Activated CD4-positive, alpha-beta T cell treated with anti-CD3 and anti-CD28 coated beads for 1 hour (primary cell): ENCODE measurements around the gene RABGEF1.
A peak's percentile ranks its signal among the peaks of the same experiment; 100 is the strongest.
"Not testable (repeated sequence)": the region's sequence is repeated elsewhere in the genome, so short reads cannot be mapped to it uniquely, and the experiment has no call there.

ENCODE experiments used
- DNase-seq: peaks from one replicate; pipeline ENCODE4 v3.0.0-alpha.2; 2020

The RABGEF1 gene

GRCh38 chr7:66735850-66736249, 4.7 kb upstream of the RABGEF1 start:
- DNase-seq = no peak

GRCh38 chr7:66736892-66737291, 3.6 kb upstream of the RABGEF1 start:
- no peak for DNase-seq

GRCh38 chr7:66737667-66738066, 2.9 kb upstream of the RABGEF1 start:
- DNase-seq = no peak

GRCh38 chr7:66739477-66739876, 1.1 kb upstream of the RABGEF1 start:
- DNase-seq = no peak

GRCh38 chr7:66739953-66740301, 606 bp upstream of the RABGEF1 start:
- DNase-seq = no peak

GRCh38 chr7:66740980-66741709, 612 bp downstream of the RABGEF1 start:
- DNase-seq = peak; percentile 17

GRCh38 chr7:66741710-66742049, 1.1 kb downstream of the RABGEF1 start:
- no peak for DNase-seq

- not testable (repeated sequence) for DNase-seq
Measured at GRCh38 chr7:66742298-66742697, 1.8 kb downstream of the RABGEF1 start.

GRCh38 chr7:66743920-66744319, 3.4 kb downstream of the RABGEF1 start:
- no peak for DNase-seq

- no peak for DNase-seq
Measured at GRCh38 chr7:66747385-66747784, 6.9 kb downstream of the RABGEF1 start.

GRCh38 chr7:66747881-66748511, 7.5 kb downstream of the RABGEF1 start:
- DNase-seq = no peak

GRCh38 chr7:66748791-66749190, 8.3 kb downstream of the RABGEF1 start:
- DNase-seq = no peak

GRCh38 chr7:66751945-66752344, 11.4 kb downstream of the RABGEF1 start:
- DNase-seq = no peak

- no peak for DNase-seq
Measured at GRCh38 chr7:66754541-66754940, 14.0 kb downstream of the RABGEF1 start.

GRCh38 chr7:66755059-66755458, 14.5 kb downstream of the RABGEF1 start:
- DNase-seq = not testable (repeated sequence)

- DNase-seq = not testable (repeated sequence)
Measured at GRCh38 chr7:66756227-66756626, 15.7 kb downstream of the RABGEF1 start.

- no peak for DNase-seq
Measured at GRCh38 chr7:66756889-66757288, 16.4 kb downstream of the RABGEF1 start.

- DNase-seq = no peak
Measured at GRCh38 chr7:66757939-66758338, 17.4 kb downstream of the RABGEF1 start.

GRCh38 chr7:66758950-66759628, 18.6 kb downstream of the RABGEF1 start:
- no peak for DNase-seq

GRCh38 chr7:66763183-66763582, 22.6 kb downstream of the RABGEF1 start:
- not testable (repeated sequence) for DNase-seq

GRCh38 chr7:66763633-66764355, 23.3 kb downstream of the RABGEF1 start:
- DNase-seq = not testable (repeated sequence)

GRCh38 chr7:66764905-66765304, 24.4 kb downstream of the RABGEF1 start:
- not testable (repeated sequence) for DNase-seq

- DNase-seq = not testable (repeated sequence)
Measured at GRCh38 chr7:66765322-66766025, 24.9 kb downstream of the RABGEF1 start.
